Measurements from ENCODE around the gene NELL1. TPM values are rescaled to one million over a fixed set of nuclear protein-coding genes. Genes with fewer than 3 reads are reported as not detected.

The NELL1 gene
- total and polyA plus RNA-seq, 10 donors = 0.20 TPM; not detected in 9

GRCh38 chr11:21142007-21142406, 472.6 kb downstream of the NELL1 start:
- no peak for DNase-seq
- no peaks in the 10 kb centered on the region for H3K4me1 ChIP-seq
- WGBS, 5 donors = 57 to 71% (median 63%) methylated on average over 2 of the region's 2 CpGs
- no peak overlapping the region for H3K4me3 ChIP-seq
- H3K9me3 ChIP-seq = no peaks in the 10 kb centered on the region
- no peak overlapping the region for H3K27ac ChIP-seq
- TF ChIP-seq POLR2A (IDR thresholded peaks at IDR 0.05) = no peak
- no peak for TF ChIP-seq CTCF (IDR thresholded peaks at IDR 0.05 in 8 of 11, conservative IDR thresholded peaks at IDR 0.05 in 3 of 11)
- no peak for TF ChIP-seq POLR2AphosphoS5 (IDR thresholded peaks at IDR 0.05)
- H3K36me3 ChIP-seq = no peaks in the 10 kb centered on the region
- intact Hi-C loops (cut with DNase I; ENCODE audit: low total_unique reads) = no loop called here
- no peaks in the 10 kb centered on the region for H3K27me3 ChIP-seq (replicated peaks in 1 of 7)

GRCh38 chr11:21144531-21144930, 475.1 kb downstream of the NELL1 start:
- 82 to 88% (median 85%) methylated on average over 2 of the region's 2 CpGs for WGBS, 5 donors
- Histone ChIP-seq H3K4me1 (no peaks in the 10 kb centered on the region), H3K9me3 (peaks cover 0 to 4% (median 0%) of the 10 kb centered on the region in 8 donors), H3K27ac (no peak overlapping the region), H3K27me3 (replicated peaks in 1 of 7) (no peaks in the 10 kb centered on the region), H3K4me3 (no peak overlapping the region), H3K36me3 (no peaks in the 10 kb centered on the region)
- intact Hi-C loops (cut with DNase I; ENCODE audit: low total_unique reads) = no loop called here
- no peak for TF ChIP-seq POLR2A (IDR thresholded peaks at IDR 0.05)
- no peak for TF ChIP-seq CTCF (IDR thresholded peaks at IDR 0.05 in 8 of 11, conservative IDR thresholded peaks at IDR 0.05 in 3 of 11)
- no peak for TF ChIP-seq POLR2AphosphoS5 (IDR thresholded peaks at IDR 0.05)
- DNase-seq = no peak

GRCh38 chr11:21148376-21148775, 479.0 kb downstream of the NELL1 start:
- TF ChIP-seq CTCF (IDR thresholded peaks at IDR 0.05 in 8 of 11, conservative IDR thresholded peaks at IDR 0.05 in 3 of 11) = no peak
- TF ChIP-seq POLR2AphosphoS5 (IDR thresholded peaks at IDR 0.05) = no peak
- no peak for TF ChIP-seq POLR2A (IDR thresholded peaks at IDR 0.05)
- no peaks in the 10 kb centered on the region for H3K4me1 ChIP-seq
- H3K36me3 ChIP-seq = no peaks in the 10 kb centered on the region
- no peaks in the 10 kb centered on the region for H3K27me3 ChIP-seq (replicated peaks in 1 of 7)
- 60 to 76% (median 70%) methylated on average over 3 of the region's 3 CpGs for WGBS, 5 donors
- peaks cover 0 to 4% (median 0%) of the 10 kb centered on the region in 8 donors for H3K9me3 ChIP-seq
- H3K4me3 ChIP-seq = no peak overlapping the region
- DNase-seq = no peak
- intact Hi-C loops (cut with DNase I; ENCODE audit: low total_unique reads) = no loop called here
- H3K27ac ChIP-seq = no peak overlapping the region

GRCh38 chr11:21160140-21160539, 490.8 kb downstream of the NELL1 start:
- no peaks in the 10 kb centered on the region for H3K9me3 ChIP-seq
- no peak overlapping the region for H3K4me3 ChIP-seq
- H3K27me3 ChIP-seq (replicated peaks in 1 of 7) = no peaks in the 10 kb centered on the region
- H3K27ac ChIP-seq = no peak overlapping the region
- WGBS, 5 donors = 88 to 91% (median 90%) methylated on average over 3 of the region's 3 CpGs
- no peaks in the 10 kb centered on the region for H3K4me1 ChIP-seq
- DNase-seq = no peak
- no peaks in the 10 kb centered on the region for H3K36me3 ChIP-seq
- TF ChIP-seq POLR2AphosphoS5 (IDR thresholded peaks at IDR 0.05) = no peak
- TF ChIP-seq POLR2A (IDR thresholded peaks at IDR 0.05) = no peak
- no peak for TF ChIP-seq CTCF (IDR thresholded peaks at IDR 0.05 in 8 of 11, conservative IDR thresholded peaks at IDR 0.05 in 3 of 11)
- intact Hi-C loops (cut with DNase I; ENCODE audit: low total_unique reads) = no loop called here

Data from spleen (tissue), 11 donors.